WERI-Rb-1 (cell line): ENCODE results near the gene PRKCH.

Experiments used
- DNase-seq: peaks from one replicate; pipeline ENCODE4 v3.0.0-alpha.2; 2020
- H3K27ac ChIP-seq: fragments of 250-450 bp; sonication (Bioruptor Pico); 2 replicates; pipeline ENCODE4 v1.5.1; 2020; ENCODE audit warnings: mild to moderate bottlenecking, moderate library complexity
- H3K27me3 ChIP-seq: fragments of 250-450 bp; sonication (Bioruptor Pico); 2 replicates; pipeline ENCODE4 v1.5.1; 2021; ENCODE audit warnings: mild to moderate bottlenecking, low read depth, moderate library complexity; ENCODE audit not compliant: insufficient read depth, severe bottlenecking
- H3K36me3 ChIP-seq: fragments of 250-450 bp; sonication (Bioruptor Pico); 2 replicates; pipeline ENCODE4 v1.5.1; 2020; ENCODE audit warnings: mild to moderate bottlenecking, moderate library complexity
- H3K4me3 ChIP-seq: 2 replicates; pipeline ENCODE4 v1.5.1; 2011; ENCODE audit warnings: low read depth, mild to moderate bottlenecking, control low read depth, low read length
- H3K9me3 ChIP-seq: fragments of 250-450 bp; sonication (Bioruptor Pico); 2 replicates; pipeline ENCODE4 v1.5.1; 2021; ENCODE audit warnings: mild to moderate bottlenecking, moderate library complexity; ENCODE audit not compliant: severe bottlenecking
- CTCF ChIP-seq: IDR thresholded peaks from 2 replicates; pipeline ENCODE4 v1.5.1; 2011; ENCODE audit warnings: low read depth, mild to moderate bottlenecking, control low read depth, inconsistent platforms, low read length

Gene PRKCH

GRCh38 chr14:61475316-61475715 is 153.9 kb downstream of the PRKCH start:
- H3K27ac ChIP-seq = no peak overlapping the region
- H3K27me3 ChIP-seq = no peaks in the 10 kb centered on the region
- no peak for DNase-seq
- H3K4me3 ChIP-seq = no peak overlapping the region
- peak; percentile 46; the same call in 1 of the 2 replicates for TF ChIP-seq CTCF
- H3K9me3 ChIP-seq = no peaks in the 10 kb centered on the region
- no peaks in the 10 kb centered on the region for H3K36me3 ChIP-seq

- no peak for DNase-seq
- no peak overlapping the region for H3K4me3 ChIP-seq
Measured at GRCh38 chr14:61476105-61476753, 154.8 kb downstream of the PRKCH start.

DNA sequence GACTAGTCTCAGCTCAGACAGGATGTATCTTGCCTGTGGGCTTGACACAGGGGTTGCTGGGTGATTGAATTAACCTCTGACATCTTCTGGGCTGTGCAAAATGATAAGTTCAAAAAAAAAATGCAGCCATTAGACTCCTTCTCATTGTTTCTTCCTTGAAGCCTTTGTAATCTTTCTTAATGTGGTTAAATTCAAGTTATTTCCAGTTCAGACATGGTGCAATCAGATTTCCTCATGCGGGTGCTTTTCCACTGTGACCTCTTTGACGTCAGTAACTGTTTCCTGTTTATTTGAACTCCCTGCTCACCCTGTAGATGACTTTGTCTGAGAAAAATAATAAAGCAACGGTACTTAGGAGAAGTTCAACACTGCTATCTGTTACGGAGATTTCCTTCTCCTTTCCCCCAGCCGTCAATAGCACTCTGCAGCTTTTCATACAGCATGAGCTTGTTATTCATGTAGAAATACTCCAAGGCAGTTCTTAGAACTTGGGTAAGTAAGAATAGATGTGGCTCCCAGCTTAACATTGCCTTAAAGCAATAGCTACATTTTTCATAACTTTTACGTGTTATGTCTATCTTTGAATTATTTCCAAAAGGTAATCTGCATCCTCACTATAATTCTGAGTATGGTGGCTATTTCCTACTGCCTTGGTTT is 155.5 kb downstream of the PRKCH start:
- H3K4me3 ChIP-seq = no peak overlapping the region
- no peak for TF ChIP-seq CTCF
- no peaks in the 10 kb centered on the region for H3K27me3 ChIP-seq
- no peaks in the 10 kb centered on the region for H3K36me3 ChIP-seq
- DNase-seq = no peak
- H3K9me3 ChIP-seq = no peaks in the 10 kb centered on the region
- no peak overlapping the region for H3K27ac ChIP-seq

More at GRCh38 chr14:61476105-61476753, 154.8 kb downstream of the PRKCH start:
- no peaks in the 10 kb centered on the region for H3K9me3 ChIP-seq
- H3K36me3 ChIP-seq = no peaks in the 10 kb centered on the region
- no peak for TF ChIP-seq CTCF
- H3K27ac ChIP-seq = no peak overlapping the region
- H3K27me3 ChIP-seq = no peaks in the 10 kb centered on the region

DNA sequence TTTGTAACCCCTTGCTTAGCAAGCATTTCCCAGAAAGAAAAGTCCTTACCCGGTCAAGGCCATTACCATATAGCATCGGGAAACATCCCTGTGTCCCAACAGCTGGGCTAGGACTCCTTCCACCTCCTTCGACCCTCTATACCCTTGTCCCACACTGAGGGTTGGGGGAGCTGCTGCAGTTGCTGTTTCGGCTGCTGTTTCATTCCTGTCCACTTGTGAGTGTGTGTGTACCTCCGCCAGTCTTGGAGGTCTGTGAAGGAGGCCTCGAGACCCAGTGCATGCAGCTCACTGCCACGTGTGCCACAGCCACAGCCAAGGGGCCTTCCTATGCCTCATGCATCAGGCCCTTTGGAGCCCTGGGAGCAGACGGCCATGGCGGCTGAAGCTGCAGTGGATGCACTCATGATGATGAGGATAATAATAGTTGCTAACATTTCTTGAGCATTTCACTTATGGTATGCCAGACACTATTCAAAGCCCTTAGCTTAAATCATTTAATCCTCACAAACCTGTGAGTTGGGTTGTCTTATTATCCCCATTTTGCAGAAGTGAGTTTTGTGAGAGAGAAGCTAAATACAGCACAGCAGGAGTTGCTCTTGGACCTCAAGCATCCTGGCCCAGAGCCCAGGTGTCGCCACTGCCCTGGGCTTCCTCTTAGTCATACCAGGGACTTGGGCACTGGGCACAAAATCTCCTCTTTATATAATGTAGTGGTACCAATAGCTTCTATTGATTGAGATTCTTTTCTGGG is 156.5 kb downstream of the PRKCH start:
- Histone ChIP-seq H3K27ac (no peak overlapping the region), H3K9me3 (no peaks in the 10 kb centered on the region), H3K27me3 (no peaks in the 10 kb centered on the region), H3K4me3 (no peak overlapping the region), H3K36me3 (no peaks in the 10 kb centered on the region)
- TF ChIP-seq CTCF = no peak
- DNase-seq = no peak

DNA sequence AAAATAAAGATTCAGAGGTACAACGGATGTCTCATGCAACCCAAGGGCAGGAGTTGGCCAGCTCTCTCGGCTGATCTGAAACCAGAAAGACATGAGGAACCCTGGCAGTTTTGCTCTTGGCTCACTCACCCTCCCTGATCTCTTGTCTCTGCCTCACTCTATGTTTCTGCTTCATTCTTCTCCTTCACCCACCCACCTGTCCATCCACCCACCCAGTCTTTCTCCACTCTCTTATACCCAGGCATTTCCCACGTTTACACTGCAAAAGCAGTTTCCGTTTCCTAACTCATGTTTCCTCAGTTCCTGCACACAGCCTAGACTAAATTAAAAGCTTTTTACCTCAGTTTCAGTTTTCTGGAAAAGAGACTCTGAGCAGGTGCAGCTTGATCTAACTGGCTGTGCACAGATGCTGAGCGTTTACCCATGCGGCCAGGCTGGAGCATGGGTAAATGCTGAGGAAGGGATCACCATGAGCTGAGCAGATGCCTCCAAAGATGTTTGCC is 157.6 kb downstream of the PRKCH start:
- no peak for DNase-seq
- TF ChIP-seq CTCF = no peak
- H3K27ac ChIP-seq = no peak overlapping the region
- H3K36me3 ChIP-seq = no peaks in the 10 kb centered on the region
- H3K4me3 ChIP-seq = no peak overlapping the region
- no peaks in the 10 kb centered on the region for H3K9me3 ChIP-seq
- no peaks in the 10 kb centered on the region for H3K27me3 ChIP-seq
